ENCODE data around the gene THOC7.

The THOC7 gene

DNA sequence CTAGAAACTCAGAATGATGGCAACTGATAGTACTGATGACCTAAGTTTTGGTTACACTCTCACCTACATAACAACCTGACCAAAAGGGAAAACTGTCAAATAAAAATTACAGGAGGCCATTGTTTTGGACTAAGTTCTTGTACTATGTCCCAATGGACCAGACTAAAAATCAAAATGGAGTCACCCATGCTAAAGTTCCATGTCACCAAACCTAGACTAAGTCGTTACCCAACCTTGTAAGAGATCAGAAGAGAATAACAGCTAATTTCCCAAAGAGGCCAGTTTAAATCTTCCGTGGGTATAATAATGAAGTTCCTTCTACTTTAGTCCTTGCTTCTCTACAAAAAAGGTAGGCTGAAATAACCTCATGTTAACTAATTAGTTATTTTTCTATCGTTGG is 12.3 kb downstream of the THOC7 start:
- Histone ChIP-seq H3K9me3 (ENCODE audit: severe bottlenecking) (no peaks in the 10 kb centered on the region), H3K27ac (no peak overlapping the region), H3K27me3 (ENCODE audit: insufficient read depth, low read depth, severe bottlenecking) (no peaks in the 10 kb centered on the region), H3K36me3 (no peaks in the 10 kb centered on the region; the same call in 1 of the 2 replicates), H3K4me3 (ENCODE audit: low read depth, low read length) (no peak overlapping the region)
- no peak for DNase-seq
- TF ChIP-seq, protein P1, sequence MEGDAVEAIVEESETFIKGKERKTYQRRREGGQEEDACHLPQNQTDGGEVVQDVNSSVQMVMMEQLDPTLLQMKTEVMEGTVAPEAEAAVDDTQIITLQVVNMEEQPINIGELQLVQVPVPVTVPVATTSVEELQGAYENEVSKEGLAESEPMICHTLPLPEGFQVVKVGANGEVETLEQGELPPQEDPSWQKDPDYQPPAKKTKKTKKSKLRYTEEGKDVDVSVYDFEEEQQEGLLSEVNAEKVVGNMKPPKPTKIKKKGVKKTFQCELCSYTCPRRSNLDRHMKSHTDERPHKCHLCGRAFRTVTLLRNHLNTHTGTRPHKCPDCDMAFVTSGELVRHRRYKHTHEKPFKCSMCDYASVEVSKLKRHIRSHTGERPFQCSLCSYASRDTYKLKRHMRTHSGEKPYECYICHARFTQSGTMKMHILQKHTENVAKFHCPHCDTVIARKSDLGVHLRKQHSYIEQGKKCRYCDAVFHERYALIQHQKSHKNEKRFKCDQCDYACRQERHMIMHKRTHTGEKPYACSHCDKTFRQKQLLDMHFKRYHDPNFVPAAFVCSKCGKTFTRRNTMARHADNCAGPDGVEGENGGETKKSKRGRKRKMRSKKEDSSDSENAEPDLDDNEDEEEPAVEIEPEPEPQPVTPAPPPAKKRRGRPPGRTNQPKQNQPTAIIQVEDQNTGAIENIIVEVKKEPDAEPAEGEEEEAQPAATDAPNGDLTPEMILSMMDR (IDR thresholded peaks at IDR 0.05; ENCODE audit: low read depth, low read length) = no peak

DNA sequence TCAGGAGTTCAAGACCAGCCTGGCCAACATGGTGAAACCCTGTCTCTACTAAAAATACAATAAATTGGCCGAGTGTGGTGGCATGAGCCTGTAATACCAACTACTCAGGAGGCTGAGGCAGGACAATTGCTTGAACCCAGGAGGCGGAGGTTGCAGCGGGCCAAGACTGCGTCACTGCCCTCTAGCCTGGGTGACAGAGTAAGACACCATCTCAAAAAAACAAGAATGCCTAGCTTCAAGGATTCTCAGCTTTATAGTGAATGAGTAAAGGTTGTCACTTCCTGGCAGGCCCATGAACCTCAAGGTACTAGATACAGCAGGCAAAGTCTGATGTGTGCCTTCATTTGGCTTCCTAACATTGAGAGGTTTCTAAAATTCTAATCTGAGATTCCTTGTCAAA is 14.4 kb downstream of the THOC7 start:
- TF ChIP-seq, protein P1 (IDR thresholded peaks at IDR 0.05; ENCODE audit: low read depth, low read length) = no peak
- H3K27me3 ChIP-seq (ENCODE audit: insufficient read depth, low read depth, severe bottlenecking) = no peaks in the 10 kb centered on the region
- H3K9me3 ChIP-seq (ENCODE audit: severe bottlenecking) = no peaks in the 10 kb centered on the region
- no peak overlapping the region for H3K4me3 ChIP-seq (ENCODE audit: low read depth, low read length)
- no peak for DNase-seq
- H3K36me3 ChIP-seq = no peaks in the 10 kb centered on the region; the same call in 1 of the 2 replicates
- no peak overlapping the region for H3K27ac ChIP-seq

DNA sequence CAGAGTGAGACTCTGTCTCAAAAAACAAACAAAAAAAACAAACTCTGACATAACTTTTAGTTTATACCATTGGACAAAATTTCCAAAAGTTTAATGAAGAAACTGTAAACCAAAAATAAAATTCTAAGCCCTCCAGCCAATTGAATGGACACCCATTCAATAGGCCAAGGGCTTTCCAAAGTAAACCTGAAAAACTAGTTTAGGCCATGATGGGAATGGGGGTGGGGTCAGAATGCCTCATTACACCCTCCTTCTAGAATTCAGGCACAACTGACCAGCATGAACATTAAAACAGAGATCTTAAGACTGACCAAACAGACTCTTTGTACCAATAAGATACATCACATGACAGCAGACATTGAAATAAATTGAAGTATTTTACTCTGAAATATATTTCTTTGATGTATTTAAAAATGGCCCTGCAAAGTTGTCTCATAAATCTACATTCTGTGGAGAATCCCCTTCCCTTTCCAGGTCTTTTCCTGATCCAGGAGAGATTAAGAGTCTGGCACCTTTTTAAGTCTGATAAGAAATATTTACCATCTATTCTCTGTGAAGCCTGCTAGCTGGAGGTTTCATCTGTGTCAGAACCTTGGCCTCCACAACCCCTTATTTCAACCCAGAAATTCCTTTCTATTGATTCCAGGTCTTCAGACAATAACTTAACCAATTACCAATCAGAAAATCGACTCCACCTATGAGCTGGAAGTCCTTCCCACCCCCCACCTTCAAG is 15.7 kb downstream of the THOC7 start:
- no peak for DNase-seq
- no peaks in the 10 kb centered on the region for H3K36me3 ChIP-seq
- TF ChIP-seq, protein P1 (IDR thresholded peaks at IDR 0.05; ENCODE audit: low read depth, low read length) = no peak
- H3K27ac ChIP-seq = no peak overlapping the region
- no peak overlapping the region for H3K4me3 ChIP-seq (ENCODE audit: low read depth, low read length)
- H3K9me3 ChIP-seq (ENCODE audit: severe bottlenecking) = no peaks in the 10 kb centered on the region
- no peaks in the 10 kb centered on the region for H3K27me3 ChIP-seq (ENCODE audit: insufficient read depth, low read depth, severe bottlenecking)

DNA sequence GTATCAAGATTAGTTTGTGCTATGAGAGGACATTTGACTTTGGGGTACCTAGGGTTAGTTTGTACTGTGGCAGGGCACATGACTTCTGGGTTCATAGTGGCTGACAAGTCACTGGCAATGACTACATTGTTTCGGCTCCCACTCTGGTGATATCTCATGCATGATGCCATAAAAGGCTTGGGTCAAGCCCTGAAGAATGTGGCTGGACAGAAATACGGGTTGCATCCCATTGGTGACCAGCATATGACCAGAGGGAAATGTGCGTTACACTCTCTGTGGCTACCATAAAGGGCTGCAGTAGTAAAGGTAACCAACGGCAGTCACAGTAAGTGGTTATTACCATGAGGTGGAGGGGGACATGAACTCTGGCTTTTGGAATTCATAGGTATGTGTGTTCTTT is 18.4 kb downstream of the THOC7 start:
- Histone ChIP-seq H3K36me3 (no peaks in the 10 kb centered on the region), H3K9me3 (ENCODE audit: severe bottlenecking) (no peaks in the 10 kb centered on the region), H3K27me3 (ENCODE audit: insufficient read depth, low read depth, severe bottlenecking) (no peaks in the 10 kb centered on the region), H3K27ac (no peak overlapping the region), H3K4me3 (ENCODE audit: low read depth, low read length) (no peak overlapping the region)
- TF ChIP-seq, protein P1 (IDR thresholded peaks at IDR 0.05; ENCODE audit: low read depth, low read length) = no peak
- DNase-seq = no peak

DNA sequence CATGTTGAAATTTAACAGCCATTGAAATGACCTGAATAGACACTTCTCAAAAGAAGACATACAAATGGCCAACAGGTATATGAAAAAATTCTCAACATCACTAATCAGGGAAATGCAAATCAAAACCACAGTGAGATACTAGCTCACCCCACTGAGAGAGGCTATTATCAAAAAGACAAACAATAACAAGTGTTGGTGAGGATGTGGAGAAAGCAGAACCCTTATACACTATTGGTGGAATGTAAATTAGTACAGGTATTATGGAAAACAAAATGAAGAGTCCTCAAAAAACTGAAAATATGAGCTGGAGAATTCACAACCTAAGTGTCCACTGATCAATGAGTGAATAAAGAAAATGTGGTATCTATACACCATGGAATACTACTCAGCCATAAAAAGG is 21.5 kb downstream of the THOC7 start:
- TF ChIP-seq, protein P1 (IDR thresholded peaks at IDR 0.05; ENCODE audit: low read depth, low read length) = no peak
- no peaks in the 10 kb centered on the region for H3K9me3 ChIP-seq (ENCODE audit: severe bottlenecking)
- no peaks in the 10 kb centered on the region for H3K36me3 ChIP-seq
- H3K27me3 ChIP-seq (ENCODE audit: insufficient read depth, low read depth, severe bottlenecking) = no peaks in the 10 kb centered on the region
- no peak overlapping the region for H3K27ac ChIP-seq
- no peak for DNase-seq
- no peak overlapping the region for H3K4me3 ChIP-seq (ENCODE audit: low read depth, low read length)

DNA sequence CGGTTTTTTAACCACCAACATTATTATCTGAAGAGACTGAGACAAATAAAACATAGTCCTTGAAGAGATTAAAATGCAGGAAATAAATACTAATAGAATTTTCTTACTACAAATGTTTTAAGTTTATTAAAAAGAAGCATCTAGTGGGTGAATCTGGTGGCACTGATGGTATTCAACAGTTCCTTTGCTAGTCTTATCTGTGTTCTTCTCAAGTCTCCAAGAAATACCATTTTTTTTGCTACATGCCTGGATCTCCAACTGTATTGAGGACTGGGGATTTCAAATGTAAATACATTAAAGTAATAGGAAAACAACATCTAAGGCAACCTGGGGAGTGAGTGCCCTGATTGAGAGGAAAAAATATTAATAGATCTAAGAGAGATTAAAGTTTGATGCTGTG is 21.9 kb downstream of the THOC7 start:
- H3K9me3 ChIP-seq (ENCODE audit: severe bottlenecking) = no peaks in the 10 kb centered on the region
- DNase-seq = no peak
- no peak overlapping the region for H3K27ac ChIP-seq
- no peaks in the 10 kb centered on the region for H3K36me3 ChIP-seq
- H3K27me3 ChIP-seq (ENCODE audit: insufficient read depth, low read depth, severe bottlenecking) = no peaks in the 10 kb centered on the region
- H3K4me3 ChIP-seq (ENCODE audit: low read depth, low read length) = no peak overlapping the region
- TF ChIP-seq, protein P1 (IDR thresholded peaks at IDR 0.05; ENCODE audit: low read depth, low read length) = no peak

Measured in WERI-Rb-1 (cell line).